ENCODE measurements around the gene ITLN2. TPM values are rescaled to one million over a fixed set of nuclear protein-coding genes. Genes with fewer than 3 reads are reported as not detected.

ITLN2 gene
- total and polyA plus RNA-seq, 2 experiments from 2014 or later = 8.0 to 12.8 TPM

DNA sequence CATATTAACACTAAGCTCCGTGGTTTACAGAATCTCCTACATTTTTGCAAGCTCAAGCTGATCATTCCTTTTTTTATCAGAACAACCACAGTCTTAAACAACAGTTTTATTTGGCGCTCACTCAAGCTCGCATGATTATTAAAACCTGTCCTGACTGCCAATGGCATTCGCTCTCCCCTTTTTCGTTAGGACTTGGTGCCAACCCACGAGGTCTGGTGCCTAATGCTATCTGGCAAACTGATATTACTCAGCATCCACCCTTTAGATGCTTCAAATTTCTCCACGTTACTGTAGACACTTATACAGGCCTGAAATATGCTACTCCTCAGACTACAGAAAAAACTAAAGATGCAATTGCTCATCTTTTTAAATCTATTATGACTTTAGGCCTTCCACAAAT is 46.6 kb downstream of the ITLN2 start:
- no peaks in the 10 kb centered on the region for H3K36me3 Mint-ChIP-seq (ENCODE audit: low read depth)
- no peaks in the 10 kb centered on the region for H4K20me1 ChIP-seq (replicated peaks; ENCODE audit: insufficient read depth)
- no peak overlapping the region for H3K27ac ChIP-seq (ENCODE audit: low read depth)
- H3K27me3 Mint-ChIP-seq (ENCODE audit: insufficient read depth, low read depth, poor library complexity) = peaks cover 1% of the 10 kb centered on the region
- H3K27me3 ChIP-seq (ENCODE audit: insufficient read depth) = no peaks in the 10 kb centered on the region
- peaks cover 10% of the 10 kb centered on the region for H3K4me1 ChIP-seq (ENCODE audit: insufficient read depth)
- no peak overlapping the region for H3K4me3 Mint-ChIP-seq
- no peaks in the 10 kb centered on the region for H3K36me3 ChIP-seq (ENCODE audit: insufficient read depth)
- no peaks in the 10 kb centered on the region for H3K79me2 ChIP-seq (replicated peaks; ENCODE audit: insufficient read depth)
- H3K4me3 ChIP-seq = no peak overlapping the region
- no peaks in the 10 kb centered on the region for H3K9me3 Mint-ChIP-seq
- H3K4me1 Mint-ChIP-seq = peaks cover 2% of the 10 kb centered on the region; the same call in 2 of the 3 replicates
- H3F3A ChIP-seq (replicated peaks; ENCODE audit: low read depth) = no peaks in the 10 kb centered on the region
- no peak for ATAC-seq
- no peak for TF ChIP-seq JUNB (IDR thresholded peaks at IDR 0.05; ENCODE audit: unreplicated experiment)
- no peak for TF ChIP-seq EZH2 (IDR thresholded peaks at IDR 0.05; ENCODE audit: low read depth, unreplicated experiment)
- TF ChIP-seq, protein P1, sequence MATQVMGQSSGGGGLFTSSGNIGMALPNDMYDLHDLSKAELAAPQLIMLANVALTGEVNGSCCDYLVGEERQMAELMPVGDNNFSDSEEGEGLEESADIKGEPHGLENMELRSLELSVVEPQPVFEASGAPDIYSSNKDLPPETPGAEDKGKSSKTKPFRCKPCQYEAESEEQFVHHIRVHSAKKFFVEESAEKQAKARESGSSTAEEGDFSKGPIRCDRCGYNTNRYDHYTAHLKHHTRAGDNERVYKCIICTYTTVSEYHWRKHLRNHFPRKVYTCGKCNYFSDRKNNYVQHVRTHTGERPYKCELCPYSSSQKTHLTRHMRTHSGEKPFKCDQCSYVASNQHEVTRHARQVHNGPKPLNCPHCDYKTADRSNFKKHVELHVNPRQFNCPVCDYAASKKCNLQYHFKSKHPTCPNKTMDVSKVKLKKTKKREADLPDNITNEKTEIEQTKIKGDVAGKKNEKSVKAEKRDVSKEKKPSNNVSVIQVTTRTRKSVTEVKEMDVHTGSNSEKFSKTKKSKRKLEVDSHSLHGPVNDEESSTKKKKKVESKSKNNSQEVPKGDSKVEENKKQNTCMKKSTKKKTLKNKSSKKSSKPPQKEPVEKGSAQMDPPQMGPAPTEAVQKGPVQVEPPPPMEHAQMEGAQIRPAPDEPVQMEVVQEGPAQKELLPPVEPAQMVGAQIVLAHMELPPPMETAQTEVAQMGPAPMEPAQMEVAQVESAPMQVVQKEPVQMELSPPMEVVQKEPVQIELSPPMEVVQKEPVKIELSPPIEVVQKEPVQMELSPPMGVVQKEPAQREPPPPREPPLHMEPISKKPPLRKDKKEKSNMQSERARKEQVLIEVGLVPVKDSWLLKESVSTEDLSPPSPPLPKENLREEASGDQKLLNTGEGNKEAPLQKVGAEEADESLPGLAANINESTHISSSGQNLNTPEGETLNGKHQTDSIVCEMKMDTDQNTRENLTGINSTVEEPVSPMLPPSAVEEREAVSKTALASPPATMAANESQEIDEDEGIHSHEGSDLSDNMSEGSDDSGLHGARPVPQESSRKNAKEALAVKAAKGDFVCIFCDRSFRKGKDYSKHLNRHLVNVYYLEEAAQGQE (IDR thresholded peaks at IDR 0.05; ENCODE audit: unreplicated experiment) = no peak
- no peak for TF ChIP-seq CREB1 (CRISPR knock-in tag; IDR thresholded peaks at IDR 0.05; ENCODE audit: low read depth)
- no peak for TF ChIP-seq ZNF331 (CRISPR knock-in tag; IDR thresholded peaks at IDR 0.05; ENCODE audit: low read depth)
- no peak for TF ChIP-seq NANOG (IDR thresholded peaks at IDR 0.05; ENCODE audit: borderline replicate concordance)
- TF ChIP-seq, protein P2, sequence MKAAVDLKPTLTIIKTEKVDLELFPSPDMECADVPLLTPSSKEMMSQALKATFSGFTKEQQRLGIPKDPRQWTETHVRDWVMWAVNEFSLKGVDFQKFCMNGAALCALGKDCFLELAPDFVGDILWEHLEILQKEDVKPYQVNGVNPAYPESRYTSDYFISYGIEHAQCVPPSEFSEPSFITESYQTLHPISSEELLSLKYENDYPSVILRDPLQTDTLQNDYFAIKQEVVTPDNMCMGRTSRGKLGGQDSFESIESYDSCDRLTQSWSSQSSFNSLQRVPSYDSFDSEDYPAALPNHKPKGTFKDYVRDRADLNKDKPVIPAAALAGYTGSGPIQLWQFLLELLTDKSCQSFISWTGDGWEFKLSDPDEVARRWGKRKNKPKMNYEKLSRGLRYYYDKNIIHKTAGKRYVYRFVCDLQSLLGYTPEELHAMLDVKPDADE (IDR thresholded peaks at IDR 0.05) = no peak
- TF ChIP-seq, protein P3, sequence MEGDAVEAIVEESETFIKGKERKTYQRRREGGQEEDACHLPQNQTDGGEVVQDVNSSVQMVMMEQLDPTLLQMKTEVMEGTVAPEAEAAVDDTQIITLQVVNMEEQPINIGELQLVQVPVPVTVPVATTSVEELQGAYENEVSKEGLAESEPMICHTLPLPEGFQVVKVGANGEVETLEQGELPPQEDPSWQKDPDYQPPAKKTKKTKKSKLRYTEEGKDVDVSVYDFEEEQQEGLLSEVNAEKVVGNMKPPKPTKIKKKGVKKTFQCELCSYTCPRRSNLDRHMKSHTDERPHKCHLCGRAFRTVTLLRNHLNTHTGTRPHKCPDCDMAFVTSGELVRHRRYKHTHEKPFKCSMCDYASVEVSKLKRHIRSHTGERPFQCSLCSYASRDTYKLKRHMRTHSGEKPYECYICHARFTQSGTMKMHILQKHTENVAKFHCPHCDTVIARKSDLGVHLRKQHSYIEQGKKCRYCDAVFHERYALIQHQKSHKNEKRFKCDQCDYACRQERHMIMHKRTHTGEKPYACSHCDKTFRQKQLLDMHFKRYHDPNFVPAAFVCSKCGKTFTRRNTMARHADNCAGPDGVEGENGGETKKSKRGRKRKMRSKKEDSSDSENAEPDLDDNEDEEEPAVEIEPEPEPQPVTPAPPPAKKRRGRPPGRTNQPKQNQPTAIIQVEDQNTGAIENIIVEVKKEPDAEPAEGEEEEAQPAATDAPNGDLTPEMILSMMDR (conservative IDR thresholded peaks at IDR 0.05; ENCODE audit: low read depth in 2 of 2) = no peak
- TF ChIP-seq, protein P4, sequence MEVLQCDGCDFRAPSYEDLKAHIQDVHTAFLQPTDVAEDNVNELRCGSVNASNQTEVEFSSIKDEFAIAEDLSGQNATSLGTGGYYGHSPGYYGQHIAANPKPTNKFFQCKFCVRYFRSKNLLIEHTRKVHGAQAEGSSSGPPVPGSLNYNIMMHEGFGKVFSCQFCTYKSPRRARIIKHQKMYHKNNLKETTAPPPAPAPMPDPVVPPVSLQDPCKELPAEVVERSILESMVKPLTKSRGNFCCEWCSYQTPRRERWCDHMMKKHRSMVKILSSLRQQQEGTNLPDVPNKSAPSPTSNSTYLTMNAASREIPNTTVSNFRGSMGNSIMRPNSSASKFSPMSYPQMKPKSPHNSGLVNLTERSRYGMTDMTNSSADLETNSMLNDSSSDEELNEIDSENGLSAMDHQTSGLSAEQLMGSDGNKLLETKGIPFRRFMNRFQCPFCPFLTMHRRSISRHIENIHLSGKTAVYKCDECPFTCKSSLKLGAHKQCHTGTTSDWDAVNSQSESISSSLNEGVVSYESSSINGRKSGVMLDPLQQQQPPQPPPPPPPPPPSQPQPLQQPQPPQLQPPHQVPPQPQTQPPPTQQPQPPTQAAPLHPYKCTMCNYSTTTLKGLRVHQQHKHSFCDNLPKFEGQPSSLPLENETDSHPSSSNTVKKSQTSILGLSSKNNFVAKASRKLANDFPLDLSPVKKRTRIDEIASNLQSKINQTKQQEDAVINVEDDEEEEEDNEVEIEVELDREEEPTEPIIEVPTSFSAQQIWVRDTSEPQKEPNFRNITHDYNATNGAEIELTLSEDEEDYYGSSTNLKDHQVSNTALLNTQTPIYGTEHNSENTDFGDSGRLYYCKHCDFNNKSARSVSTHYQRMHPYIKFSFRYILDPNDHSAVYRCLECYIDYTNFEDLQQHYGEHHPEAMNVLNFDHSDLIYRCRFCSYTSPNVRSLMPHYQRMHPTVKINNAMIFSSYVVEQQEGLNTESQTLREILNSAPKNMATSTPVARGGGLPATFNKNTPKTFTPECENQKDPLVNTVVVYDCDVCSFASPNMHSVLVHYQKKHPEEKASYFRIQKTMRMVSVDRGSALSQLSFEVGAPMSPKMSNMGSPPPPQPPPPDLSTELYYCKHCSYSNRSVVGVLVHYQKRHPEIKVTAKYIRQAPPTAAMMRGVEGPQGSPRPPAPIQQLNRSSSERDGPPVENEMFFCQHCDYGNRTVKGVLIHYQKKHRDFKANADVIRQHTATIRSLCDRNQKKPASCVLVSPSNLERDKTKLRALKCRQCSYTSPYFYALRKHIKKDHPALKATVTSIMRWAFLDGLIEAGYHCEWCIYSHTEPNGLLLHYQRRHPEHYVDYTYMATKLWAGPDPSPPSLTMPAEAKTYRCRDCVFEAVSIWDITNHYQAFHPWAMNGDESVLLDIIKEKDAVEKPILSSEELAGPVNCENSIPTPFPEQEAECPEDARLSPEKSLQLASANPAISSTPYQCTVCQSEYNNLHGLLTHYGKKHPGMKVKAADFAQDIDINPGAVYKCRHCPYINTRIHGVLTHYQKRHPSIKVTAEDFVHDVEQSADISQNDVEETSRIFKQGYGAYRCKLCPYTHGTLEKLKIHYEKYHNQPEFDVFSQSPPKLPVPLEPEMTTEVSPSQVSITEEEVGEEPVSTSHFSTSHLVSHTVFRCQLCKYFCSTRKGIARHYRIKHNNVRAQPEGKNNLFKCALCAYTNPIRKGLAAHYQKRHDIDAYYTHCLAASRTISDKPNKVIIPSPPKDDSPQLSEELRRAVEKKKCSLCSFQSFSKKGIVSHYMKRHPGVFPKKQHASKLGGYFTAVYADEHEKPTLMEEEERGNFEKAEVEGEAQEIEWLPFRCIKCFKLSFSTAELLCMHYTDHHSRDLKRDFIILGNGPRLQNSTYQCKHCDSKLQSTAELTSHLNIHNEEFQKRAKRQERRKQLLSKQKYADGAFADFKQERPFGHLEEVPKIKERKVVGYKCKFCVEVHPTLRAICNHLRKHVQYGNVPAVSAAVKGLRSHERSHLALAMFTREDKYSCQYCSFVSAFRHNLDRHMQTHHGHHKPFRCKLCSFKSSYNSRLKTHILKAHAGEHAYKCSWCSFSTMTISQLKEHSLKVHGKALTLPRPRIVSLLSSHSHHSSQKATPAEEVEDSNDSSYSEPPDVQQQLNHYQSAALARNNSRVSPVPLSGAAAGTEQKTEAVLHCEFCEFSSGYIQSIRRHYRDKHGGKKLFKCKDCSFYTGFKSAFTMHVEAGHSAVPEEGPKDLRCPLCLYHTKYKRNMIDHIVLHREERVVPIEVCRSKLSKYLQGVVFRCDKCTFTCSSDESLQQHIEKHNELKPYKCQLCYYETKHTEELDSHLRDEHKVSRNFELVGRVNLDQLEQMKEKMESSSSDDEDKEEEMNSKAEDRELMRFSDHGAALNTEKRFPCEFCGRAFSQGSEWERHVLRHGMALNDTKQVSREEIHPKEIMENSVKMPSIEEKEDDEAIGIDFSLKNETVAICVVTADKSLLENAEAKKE (CRISPR knock-in tag; IDR thresholded peaks at IDR 0.05) = no peak
- no peak for TF ChIP-seq STAT1 (IDR thresholded peaks at IDR 0.05; ENCODE audit: unreplicated experiment)
- TF ChIP-seq EZH2phosphoT487 (IDR thresholded peaks at IDR 0.05; ENCODE audit: unreplicated experiment) = no peak
- no peak for TF ChIP-seq POLR2AphosphoS5 (IDR thresholded peaks at IDR 0.05; ENCODE audit: low read depth)
- TF ChIP-seq ZNF114 (CRISPR knock-in tag; IDR thresholded peaks at IDR 0.05) = no peak
- no peak overlapping the region for H3K27ac Mint-ChIP-seq
- no peak overlapping the region for H2AFZ ChIP-seq
- DNase-seq (ENCODE audit: low spot score) = no peak
- no peaks in the 10 kb centered on the region for H3K9me2 ChIP-seq (ENCODE audit: insufficient read depth)
- H3K4me2 ChIP-seq = no peak overlapping the region
